MCF 10A (cell line): ENCODE data around the gene SCAP. TPM values are rescaled to one million over a fixed set of nuclear protein-coding genes. Genes with fewer than 3 reads are reported as not detected.
A peak's percentile ranks its signal among the peaks of the same experiment; 100 is the strongest.

ENCODE experiments used
- BruUV-seq: library from RNA; stranded (reverse); fragments of 400-500 nt; replicated peaks from 2 replicates; lab custom pipeline; 2021; lab: Mats Ljungman, UMichigan
- CTCF ChIA-PET: fragments of 300-600 bp; sonication (Branson Sonifier 250); formaldehyde crosslinking; extraction: SDS; loops from one replicate; lab custom pipeline; 2021; ENCODE audit warnings: antibody characterized with exemption, inconsistent platforms; lab: Yijun Ruan, JAX
- POLR2A ChIA-PET: fragments of 300-600, 350-650 bp; sonication (Branson Sonifier 250); formaldehyde crosslinking; extraction: SDS; loops from one replicate; lab custom pipeline; 2020; ENCODE audit warnings: antibody characterized with exemption, inconsistent platforms; lab: Yijun Ruan, JAX
- DNase-seq: peaks from one replicate; pipeline ENCODE4 v3.0.0-alpha.2; 2018; ENCODE audit not compliant: unreplicated experiment
- H3K27ac Mint-ChIP-seq: one replicate; pipeline ENCODE4 v1.8.0; 2022; ENCODE audit warnings: mild to moderate bottlenecking, low read depth, mixed read lengths; ENCODE audit not compliant: unreplicated experiment
- H3K27me3 Mint-ChIP-seq: one replicate; pipeline ENCODE4 v1.8.0; 2022; ENCODE audit warnings: mixed read lengths; ENCODE audit not compliant: insufficient read depth, unreplicated experiment
- H3K36me3 Mint-ChIP-seq: one replicate; pipeline ENCODE4 v1.8.0; 2022; ENCODE audit warnings: mild to moderate bottlenecking, moderate library complexity, mixed read lengths; ENCODE audit not compliant: insufficient read depth, unreplicated experiment
- H3K4me1 Mint-ChIP-seq: one replicate; pipeline ENCODE4 v1.8.0; 2022; ENCODE audit warnings: mixed read lengths; ENCODE audit not compliant: insufficient read depth, unreplicated experiment
- H3K4me3 Mint-ChIP-seq: one replicate; pipeline ENCODE4 v1.8.0; 2022; ENCODE audit warnings: mild to moderate bottlenecking, moderate library complexity, mixed read lengths; ENCODE audit not compliant: unreplicated experiment
- H3K9me3 Mint-ChIP-seq: one replicate; pipeline ENCODE4 v1.8.0; 2022; ENCODE audit warnings: mixed read lengths; ENCODE audit not compliant: unreplicated experiment
- CTCF ChIP-seq: fragments of 200-600 bp; IDR thresholded peaks from one replicate; pipeline ENCODE4 v1.8.0; 2022; ENCODE audit warnings: antibody characterized with exemption, mild to moderate bottlenecking; ENCODE audit not compliant: unreplicated experiment
- intact Hi-C: fragments of 100-400 bp; cut with micrococcal nuclease; formaldehyde crosslinking; loops from 2 replicates; pipeline ENCODE4 v1.14.1; 2022
- total RNA-seq: library from RNA; stranded (reverse); gene quantifications from 2 replicates; pipeline ENCODE4 v1.2.3, GENCODE V29; 2022

SCAP gene
- total RNA-seq, 1 experiment from 2014 or later: 87.8 TPM

- Mint-ChIP-seq H3K4me1 (peaks cover 5% of the 10 kb centered on the region), H3K27ac (peak overlapping the region; percentile 23), H3K9me3 (no peaks in the 10 kb centered on the region), H3K36me3 (peaks cover 46% of the 10 kb centered on the region), H3K4me3 (no peak overlapping the region), H3K27me3 (no peaks in the 10 kb centered on the region)
- peak; percentile 55 for DNase-seq
- no TSS peak for BruUV-seq
- ChIA-PET POLR2A (interaction anchor here (0.5 to 1.9 kb wide), 4 partner anchors 11 to 734 kb away, joined by 3 to 6 read pairs (median 4); partner anchors contain the start of gene PTPN23), CTCF (interaction anchor here (2.2 kb wide), 1 partner anchor 22 kb away, joined by 5 read pairs; no protein-coding TSS in a partner anchor)
- no peak for TF ChIP-seq CTCF
- intact Hi-C loops: no loop called here
Measured at GRCh38 chr3:47399531-47400270, 76.0 kb downstream of the SCAP start.

- H3K27me3 Mint-ChIP-seq: no peaks in the 10 kb centered on the region
- H3K4me3 Mint-ChIP-seq: no peak overlapping the region
- H3K4me1 Mint-ChIP-seq: peaks cover 7% of the 10 kb centered on the region
- H3K9me3 Mint-ChIP-seq: no peaks in the 10 kb centered on the region
- POLR2A ChIA-PET: interaction anchor here (0.5 to 1.9 kb wide), 3 partner anchors 11 to 735 kb away, joined by 3 to 6 read pairs (median 5); partner anchors contain the start of gene PTPN23
- BruUV-seq: no TSS peak
- H3K27ac Mint-ChIP-seq: no peak overlapping the region
- intact Hi-C loops: no loop called here
- CTCF ChIA-PET: interaction anchor here (0.7 to 2.2 kb wide), 2 partner anchors 22 to 32 kb away, joined by 3 to 5 read pairs; no protein-coding TSS in a partner anchor
- peaks cover 46% of the 10 kb centered on the region for H3K36me3 Mint-ChIP-seq
- DNase-seq: no peak
- no peak for TF ChIP-seq CTCF
Measured at GRCh38 chr3:47399016-47399415, 76.7 kb downstream of the SCAP start.

GRCh38 chr3:47398228-47398627, 77.5 kb downstream of the SCAP start:
- no peak overlapping the region for H3K27ac Mint-ChIP-seq
- intact Hi-C loops: no loop called here
- no peak for DNase-seq
- POLR2A ChIA-PET: interaction anchor here (0.6 kb wide), 1 partner anchor 885 kb away, joined by 3 read pairs; no protein-coding TSS in a partner anchor
- H3K36me3 Mint-ChIP-seq: peaks cover 38% of the 10 kb centered on the region
- TSS peak; percentile 7 for BruUV-seq
- no peaks in the 10 kb centered on the region for H3K27me3 Mint-ChIP-seq
- no peaks in the 10 kb centered on the region for H3K9me3 Mint-ChIP-seq
- CTCF ChIA-PET: interaction anchor here (0.7 to 0.9 kb wide), 3 partner anchors 24 to 399 kb away, joined by 3 read pairs; no protein-coding TSS in a partner anchor
- H3K4me1 Mint-ChIP-seq: peaks cover 9% of the 10 kb centered on the region
- no peak for TF ChIP-seq CTCF
- H3K4me3 Mint-ChIP-seq: no peak overlapping the region

GRCh38 chr3:47394881-47395280, 80.9 kb downstream of the SCAP start:
- DNase-seq: no peak
- Mint-ChIP-seq H3K9me3 (no peaks in the 10 kb centered on the region), H3K27me3 (no peaks in the 10 kb centered on the region), H3K36me3 (peaks cover 34% of the 10 kb centered on the region), H3K27ac (no peak overlapping the region), H3K4me3 (no peak overlapping the region), H3K4me1 (peaks cover 7% of the 10 kb centered on the region)
- POLR2A ChIA-PET: interaction anchor here (0.9 kb wide), 1 partner anchor 14 kb away, joined by 3 read pairs; the partner anchor contains the start of gene PTPN23
- BruUV-seq: no TSS peak
- no peak for TF ChIP-seq CTCF
- CTCF ChIA-PET: interaction anchor here (0.5 kb wide), 1 partner anchor 39 kb away, joined by 3 read pairs; no protein-coding TSS in a partner anchor
- intact Hi-C loops: no loop called here
